Fibroblast of villous mesenchyme (primary cell): ENCODE results near the gene FAAH2. TPM values are rescaled to one million over a fixed set of nuclear protein-coding genes. Genes with fewer than 3 reads are reported as not detected.
"Not testable (repeated sequence)": the region's sequence is repeated elsewhere in the genome, so short reads cannot be mapped to it uniquely, and the experiment has no call there.

Experiments used
- DNase-seq: peaks from one replicate; pipeline ENCODE4 v3.0.0-alpha.2; 2010; ENCODE audit warnings: low read depth
- H3K4me3 ChIP-seq: 2 replicates; pipeline ENCODE4 v1.5.1; 2011; ENCODE audit warnings: low read depth, mild to moderate bottlenecking, low read length
- CTCF ChIP-seq: IDR thresholded peaks from 2 replicates; pipeline ENCODE4 v1.5.1; 2012; ENCODE audit warnings: low read depth, mild to moderate bottlenecking, low read length; ENCODE audit not compliant: insufficient read depth
- total RNA-seq: library from RNA; depleted of rRNA; stranded (reverse); fragments of >200 nt; gene quantifications from 2 replicates; pipeline ENCODE4 v1.2.3, GENCODE V29; 2012

FAAH2 gene
- total RNA-seq, 1 donor: 0.86 TPM

- no peak overlapping the region for H3K4me3 ChIP-seq
- TF ChIP-seq CTCF: no peak
- no peak for DNase-seq
These were observed 92.8 kb downstream of the FAAH2 start for GRCh38 chrX:57379296-57379695.

- DNase-seq: no peak
- H3K4me3 ChIP-seq: no peak overlapping the region
- TF ChIP-seq CTCF: no peak
These were observed 93.7 kb downstream of the FAAH2 start for GRCh38 chrX:57380026-57380796.

GRCh38 chrX:57394162-57394561 lies 107.7 kb downstream of the FAAH2 start:
- H3K4me3 ChIP-seq, DNase-seq: not testable (repeated sequence)

- H3K4me3 ChIP-seq, DNase-seq: not testable (repeated sequence)
These were observed 116.7 kb downstream of the FAAH2 start for GRCh38 chrX:57403191-57403590.

GRCh38 chrX:57406149-57406548 lies 119.6 kb downstream of the FAAH2 start:
- TF ChIP-seq CTCF: no peak
- no peak for DNase-seq
- no peak overlapping the region for H3K4me3 ChIP-seq

- TF ChIP-seq CTCF: no peak
- no peak for DNase-seq
- no peak overlapping the region for H3K4me3 ChIP-seq
These were observed 131.3 kb downstream of the FAAH2 start for GRCh38 chrX:57417827-57418226.

- H3K4me3 ChIP-seq: no peak overlapping the region
- no peak for DNase-seq
- TF ChIP-seq CTCF: no peak
These were observed 135.8 kb downstream of the FAAH2 start for GRCh38 chrX:57422289-57422688.

GRCh38 chrX:57422790-57423189 lies 136.3 kb downstream of the FAAH2 start:
- H3K4me3 ChIP-seq: no peak overlapping the region
- TF ChIP-seq CTCF: no peak
- no peak for DNase-seq
